HG03342 (cell line): ENCODE measurements around the gene SLC39A5.

Source experiments
- ATAC-seq: cut with Tn5 transposase; IDR thresholded peaks from one replicate; pipeline ENCODE4 v1.9.1; 2021; ENCODE audit warnings: mild to moderate bottlenecking, moderate library complexity; ENCODE audit not compliant: unreplicated experiment

The SLC39A5 gene

DNA sequence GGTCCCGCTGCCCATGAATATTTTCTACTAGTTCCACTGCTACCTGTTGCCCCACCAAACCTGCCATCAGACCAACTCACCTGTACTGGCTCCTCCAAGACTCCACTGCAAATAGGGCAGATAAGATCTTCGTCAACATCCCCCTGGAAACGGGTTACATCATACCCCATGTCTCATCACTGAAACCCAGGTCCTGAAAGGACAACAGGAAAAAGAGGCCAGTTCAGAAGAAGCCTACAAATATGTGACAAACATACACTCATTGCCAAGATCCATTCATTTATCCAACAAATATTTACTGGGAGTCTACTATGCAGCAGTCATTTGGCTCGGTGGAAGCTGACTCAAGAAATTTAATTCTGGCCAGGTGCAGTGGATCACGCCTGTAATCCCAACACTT is 16.0 kb upstream of the SLC39A5 start:
- no peak for ATAC-seq

DNA sequence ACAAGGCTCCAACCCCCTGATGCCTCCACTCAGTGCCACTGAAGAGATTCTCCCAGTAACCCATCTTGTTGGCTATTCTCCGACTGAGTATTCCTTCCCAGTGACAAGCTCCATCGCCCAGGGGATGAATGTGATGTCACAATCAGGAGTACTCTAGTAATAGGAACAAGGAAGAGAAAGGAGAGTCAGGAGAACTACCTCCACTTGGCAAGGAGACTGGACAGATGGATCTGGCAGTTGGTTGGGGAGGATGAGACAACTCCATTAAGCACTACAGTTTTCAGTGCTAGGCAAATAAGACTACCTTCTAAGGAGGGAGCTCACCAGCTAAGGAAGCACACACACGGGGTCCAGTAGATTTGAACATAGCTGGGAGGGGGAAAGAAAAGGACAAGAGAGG is 13.4 kb upstream of the SLC39A5 start:
- ATAC-seq: no peak

DNA sequence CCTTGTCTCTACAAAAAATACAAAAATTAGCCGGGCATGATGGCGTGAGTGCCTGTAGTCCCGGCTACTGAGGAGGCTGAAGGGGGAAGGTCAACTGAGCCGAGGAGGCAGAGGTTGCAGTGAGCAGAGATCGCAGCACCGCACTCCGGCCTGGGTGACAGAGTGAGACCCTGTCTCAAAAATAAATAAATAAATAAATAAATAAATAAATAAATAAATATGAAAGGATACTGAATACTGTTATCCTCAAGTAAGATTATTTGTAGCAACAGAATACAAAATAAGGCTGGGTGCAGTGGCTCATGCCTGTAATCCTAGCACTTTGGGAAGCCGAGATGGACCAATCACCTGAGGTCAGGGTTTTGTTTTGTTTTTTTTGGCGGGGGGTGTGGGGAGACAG is 10.0 kb upstream of the SLC39A5 start:
- no peak for ATAC-seq

DNA sequence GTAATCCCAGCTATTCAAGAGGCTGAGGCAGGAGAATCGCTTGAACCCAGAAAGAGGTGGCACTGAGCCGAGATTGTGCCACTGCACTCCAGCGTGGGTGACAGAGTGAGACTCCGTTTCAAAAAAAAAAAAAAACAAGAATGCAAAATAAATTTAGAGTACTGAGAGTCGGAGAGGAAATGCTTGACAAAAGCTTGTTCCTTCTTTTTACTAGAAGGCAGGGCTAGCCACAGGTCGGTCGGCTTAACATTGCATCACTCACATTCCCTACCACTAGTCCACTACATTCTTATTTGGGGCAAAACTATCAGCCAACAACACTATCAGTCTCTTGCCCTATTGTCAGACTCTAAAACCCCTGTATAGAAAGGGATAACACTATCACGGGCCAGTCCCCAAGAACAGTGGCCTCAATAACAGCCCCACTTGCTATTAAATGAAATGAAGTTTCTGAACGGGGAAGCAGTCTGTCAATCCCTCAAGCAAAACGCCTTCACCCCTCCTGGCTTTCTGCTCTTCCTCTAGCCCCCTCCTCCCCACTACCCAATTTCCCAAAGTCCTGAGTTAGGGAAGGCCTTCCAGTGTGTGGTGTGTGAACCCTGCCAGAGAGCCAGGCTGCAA is 9.1 kb upstream of the SLC39A5 start:
- ATAC-seq: no peak

DNA sequence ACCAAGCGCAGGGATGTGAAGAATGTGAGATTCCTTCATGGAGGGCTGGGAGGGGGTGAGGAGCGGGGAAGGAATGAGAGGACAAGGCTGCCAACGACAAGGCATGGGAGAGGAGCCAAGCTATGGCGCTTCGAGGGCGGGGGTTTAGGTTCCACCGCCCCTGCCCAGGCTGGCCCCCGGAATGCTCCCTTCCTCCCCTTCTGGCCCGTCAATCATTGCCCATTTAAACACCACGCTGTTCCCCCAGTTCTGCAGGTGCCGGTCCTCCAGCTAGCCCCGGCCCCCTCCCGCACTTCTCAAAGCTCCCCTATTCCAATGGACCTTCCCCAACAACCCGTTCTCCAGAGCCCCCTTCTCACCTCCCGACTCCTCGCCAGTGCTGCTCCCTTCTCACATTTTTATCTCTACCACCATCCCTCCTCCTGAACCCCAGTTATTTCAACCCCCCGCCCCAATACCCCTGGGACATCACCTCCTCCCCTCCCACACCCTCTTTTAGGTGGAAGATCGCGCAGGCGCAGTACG is 8.6 kb upstream of the SLC39A5 start:
- ATAC-seq: peak; percentile 27

DNA sequence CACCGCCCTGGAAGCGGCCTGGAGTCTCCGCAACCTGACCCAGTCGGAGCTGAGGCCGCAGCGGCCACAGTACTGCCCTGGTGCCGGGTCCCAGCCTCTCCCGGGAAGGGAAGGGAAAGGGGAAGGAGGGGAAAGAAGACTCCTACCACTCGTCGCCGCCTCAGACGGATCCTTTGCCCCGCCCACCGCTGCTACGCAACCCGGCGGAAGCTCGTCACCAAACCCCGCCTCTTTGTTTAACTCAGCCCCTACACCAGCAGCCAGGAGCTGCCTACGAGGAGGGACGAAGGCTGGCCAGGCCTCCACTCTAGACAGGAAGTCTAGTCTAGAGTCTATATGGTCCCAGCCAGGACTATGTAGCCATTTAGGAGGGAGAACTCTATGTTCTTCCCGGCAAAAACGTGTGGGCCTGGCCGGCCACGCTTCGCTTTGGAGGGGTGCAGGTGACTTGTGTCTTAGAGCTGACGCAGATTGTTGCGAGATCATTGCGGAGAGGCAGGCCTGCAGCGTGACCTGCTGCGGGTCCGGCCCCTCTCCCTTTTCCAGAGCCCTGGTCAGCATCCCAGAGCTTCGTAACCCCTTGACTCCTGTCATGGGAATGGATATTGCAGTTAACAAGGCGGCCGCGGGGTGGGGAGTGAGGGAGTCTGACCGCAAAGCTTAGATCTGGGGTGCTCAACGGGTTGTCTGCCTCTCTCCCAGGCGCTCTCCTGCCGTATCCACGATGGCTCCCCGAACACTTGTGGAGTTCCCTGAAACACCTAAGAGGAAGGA is 7.9 kb upstream of the SLC39A5 start, which contains the start of gene RNF41:
TSS of gene RNF41 (minus strand) at position 166 of the 774 bp plus-strand sequence. CDS start 7,875 bp downstream, outside the sequence.
- ATAC-seq: peak; percentile 80

DNA sequence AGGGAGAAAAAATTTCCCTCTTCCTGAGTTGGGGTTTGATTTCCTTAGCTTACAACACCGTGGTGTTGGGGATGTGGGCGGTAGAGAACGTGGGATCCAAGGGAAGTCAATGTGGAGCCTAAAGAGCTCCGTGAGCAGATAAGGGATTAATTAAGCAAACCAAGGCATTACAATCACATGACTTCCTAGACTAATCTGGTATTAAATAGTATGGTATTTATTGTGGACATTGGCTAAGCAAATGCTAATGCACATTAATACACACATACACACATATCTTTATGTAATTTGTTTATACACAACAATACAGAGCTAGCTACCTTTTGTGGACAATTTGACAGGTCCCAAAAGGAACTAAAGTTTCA is 7.3 kb upstream of the SLC39A5 start:
- no peak for ATAC-seq

DNA sequence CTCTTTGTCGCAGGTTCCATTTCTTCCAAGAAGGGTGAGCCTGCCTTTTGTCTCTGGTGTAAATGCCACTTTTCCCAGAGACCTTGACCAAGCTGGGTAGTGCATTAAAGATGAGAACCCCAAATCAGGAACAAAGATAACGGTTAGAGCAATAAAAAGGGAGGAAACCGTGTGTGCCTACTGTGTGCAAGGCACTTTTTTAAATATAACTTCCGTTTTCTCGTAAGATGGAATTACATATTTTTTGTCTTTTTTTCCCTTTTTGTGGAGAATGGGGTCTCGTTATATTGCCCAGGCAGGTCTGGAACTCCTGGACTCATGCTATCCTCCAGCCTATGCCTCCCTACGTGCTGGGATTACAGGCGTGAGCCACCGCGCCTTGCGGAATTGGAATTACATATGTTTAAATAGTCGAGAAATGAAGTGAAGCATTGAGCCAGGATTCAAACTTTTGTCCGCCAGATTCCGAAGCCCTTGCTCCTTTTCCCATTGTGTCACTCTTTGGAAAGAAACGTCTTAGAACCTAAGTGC is 6.2 kb upstream of the SLC39A5 start:
- ATAC-seq: no peak

DNA sequence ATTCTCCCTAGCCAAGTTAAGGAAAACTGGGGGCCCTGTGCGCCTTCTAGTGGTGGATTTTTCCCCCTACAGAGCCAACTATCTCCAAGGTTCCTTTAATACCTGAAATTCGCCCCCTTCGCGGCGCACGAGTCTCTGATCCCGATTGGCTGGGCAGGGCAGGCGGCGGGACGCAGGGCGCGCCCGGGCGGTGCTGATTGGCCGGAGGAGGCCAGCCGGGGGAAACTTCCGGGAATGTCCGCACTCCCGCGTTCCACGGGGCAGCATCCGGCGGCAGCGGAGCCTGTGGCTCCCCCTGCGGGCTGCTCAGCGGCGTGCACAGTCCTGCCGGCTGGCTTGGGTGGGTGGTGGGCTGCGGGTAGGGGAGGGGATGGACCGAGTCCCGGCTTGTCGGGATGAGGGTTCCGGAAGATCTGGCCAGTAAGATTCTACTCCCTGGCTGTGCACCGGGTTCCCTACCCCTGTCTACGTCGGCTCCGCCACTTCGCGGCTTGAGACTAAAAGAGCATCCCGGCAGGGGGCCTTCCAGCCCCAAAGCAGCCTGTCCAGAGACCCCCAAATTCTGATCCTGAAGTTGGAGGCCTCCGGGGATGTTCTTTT is 5.6 kb upstream of the SLC39A5 start, which contains the start of gene NABP2:
TSS of gene NABP2 (plus strand) at position 241 of the 600 bp plus-strand sequence. CDS start 515 bp downstream, outside the sequence.
- peak; percentile 74 for ATAC-seq

DNA sequence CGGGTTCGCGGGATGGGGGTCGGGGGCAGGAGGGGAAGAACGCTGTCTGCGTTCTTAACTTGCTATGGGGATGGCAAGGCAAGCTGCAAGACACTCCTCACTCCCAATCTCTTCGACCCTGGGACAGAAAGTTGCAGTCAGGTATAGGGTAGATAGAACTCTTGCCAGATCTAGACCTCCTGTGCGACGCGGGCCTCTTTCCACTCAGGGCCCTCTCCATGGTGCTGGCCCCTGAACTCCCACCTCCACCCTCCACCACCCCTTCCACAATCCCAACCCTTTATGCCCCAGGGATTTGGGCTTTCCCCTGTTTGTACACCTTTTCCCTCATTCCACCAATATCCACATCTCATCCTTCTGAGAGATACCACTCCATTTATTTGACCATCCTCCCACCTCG is 4.9 kb upstream of the SLC39A5 start:
- no peak for ATAC-seq

DNA sequence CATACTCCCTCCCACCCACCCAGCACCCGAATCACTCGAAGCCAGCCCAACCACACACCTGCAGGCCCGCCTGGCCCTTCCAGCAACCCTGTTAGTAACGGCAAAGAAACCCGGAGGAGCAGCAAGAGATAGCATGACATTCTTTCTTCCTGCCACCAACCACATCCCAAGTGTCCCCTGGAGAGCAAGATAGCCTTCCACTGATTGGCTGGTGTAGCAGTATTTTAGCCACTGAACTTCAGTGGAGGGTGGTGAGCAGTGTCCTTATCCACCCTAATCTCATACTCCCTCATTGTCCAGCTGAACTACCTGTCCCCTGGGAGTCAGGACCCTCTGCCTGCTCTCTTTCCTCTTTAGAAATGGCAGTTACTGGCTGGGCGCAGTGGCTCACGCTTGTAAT is 769 bp upstream of the SLC39A5 start:
- ATAC-seq: no peak

DNA sequence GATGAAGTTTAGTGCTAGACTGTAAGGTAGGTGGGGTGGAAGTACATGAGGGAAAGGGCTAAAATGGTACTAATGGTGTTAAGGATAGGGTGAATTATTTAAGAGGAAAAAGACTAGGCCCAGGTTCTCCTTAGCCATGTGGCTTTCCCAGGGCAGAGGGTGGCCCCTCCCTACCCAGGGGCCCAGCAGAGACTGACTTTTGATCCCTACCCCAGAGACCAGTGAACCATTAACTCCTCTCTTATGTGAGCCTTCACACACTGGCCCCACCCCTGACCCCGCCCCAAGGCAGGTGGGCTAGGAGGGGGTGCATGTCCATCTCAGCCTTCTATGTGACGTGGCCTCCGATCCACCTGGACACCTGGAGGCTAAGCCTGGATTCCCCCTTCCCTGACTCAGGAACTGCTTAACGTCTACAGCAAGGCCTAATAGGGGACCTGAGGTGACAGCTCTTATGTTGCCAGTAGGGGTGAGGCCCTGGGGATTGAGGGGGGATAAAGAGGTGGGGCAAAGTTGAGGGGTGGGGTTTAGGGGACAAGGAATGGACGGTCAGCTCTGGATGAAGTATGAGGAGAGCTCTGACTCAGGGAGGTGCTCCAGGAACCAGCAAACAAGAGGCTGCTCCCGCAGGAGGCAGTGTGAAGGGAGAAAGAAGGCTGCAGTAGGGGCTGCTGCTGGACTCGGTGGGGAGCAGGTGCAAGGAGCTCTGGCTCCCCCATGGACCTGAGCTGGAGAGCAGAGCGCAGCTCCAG is 757 bp downstream of the SLC39A5 start:
- ATAC-seq: no peak

DNA sequence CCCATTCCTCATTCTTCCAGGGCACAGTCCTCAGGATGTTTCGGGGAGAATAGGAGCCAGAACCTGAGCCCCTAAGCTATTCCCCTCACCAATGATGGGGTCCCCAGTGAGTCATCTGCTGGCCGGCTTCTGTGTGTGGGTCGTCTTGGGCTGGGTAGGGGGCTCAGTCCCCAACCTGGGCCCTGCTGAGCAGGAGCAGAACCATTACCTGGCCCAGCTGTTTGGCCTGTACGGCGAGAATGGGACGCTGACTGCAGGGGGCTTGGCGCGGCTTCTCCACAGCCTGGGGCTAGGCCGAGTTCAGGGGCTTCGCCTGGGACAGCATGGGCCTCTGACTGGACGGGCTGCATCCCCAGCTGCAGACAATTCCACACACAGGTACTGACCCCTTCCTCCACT is 1.3 kb downstream of the SLC39A5 start:
- ATAC-seq: no peak

DNA sequence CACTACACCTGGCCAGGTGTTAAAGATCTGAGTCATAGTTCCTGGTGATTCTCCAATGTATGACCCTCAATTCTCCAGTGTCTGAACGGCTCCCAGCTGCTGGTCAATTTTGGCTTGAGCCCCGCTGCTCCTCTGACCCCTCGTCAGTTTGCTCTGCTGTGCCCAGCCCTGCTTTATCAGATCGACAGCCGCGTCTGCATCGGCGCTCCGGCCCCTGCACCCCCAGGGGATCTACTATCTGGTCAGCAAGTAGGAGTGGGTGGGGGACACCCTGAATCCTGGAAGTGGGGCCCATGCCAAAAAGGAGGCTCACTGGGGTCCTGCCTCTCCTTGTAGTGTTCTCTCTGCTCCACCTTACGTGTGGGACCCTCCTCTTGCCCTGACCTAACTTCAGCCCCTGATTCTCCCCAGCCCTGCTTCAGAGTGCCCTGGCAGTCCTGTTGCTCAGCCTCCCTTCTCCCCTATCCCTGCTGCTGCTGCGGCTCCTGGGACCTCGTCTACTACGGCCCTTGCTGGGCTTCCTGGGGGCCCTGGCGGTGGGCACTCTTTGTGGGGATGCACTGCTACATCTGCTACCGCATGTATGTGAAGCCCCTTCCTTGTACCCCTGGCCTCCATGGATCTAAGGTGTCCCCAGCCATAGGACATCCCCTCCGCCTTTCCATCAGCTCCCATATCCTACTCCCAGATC is 5.0 kb downstream of the SLC39A5 start:
- ATAC-seq: no peak

DNA sequence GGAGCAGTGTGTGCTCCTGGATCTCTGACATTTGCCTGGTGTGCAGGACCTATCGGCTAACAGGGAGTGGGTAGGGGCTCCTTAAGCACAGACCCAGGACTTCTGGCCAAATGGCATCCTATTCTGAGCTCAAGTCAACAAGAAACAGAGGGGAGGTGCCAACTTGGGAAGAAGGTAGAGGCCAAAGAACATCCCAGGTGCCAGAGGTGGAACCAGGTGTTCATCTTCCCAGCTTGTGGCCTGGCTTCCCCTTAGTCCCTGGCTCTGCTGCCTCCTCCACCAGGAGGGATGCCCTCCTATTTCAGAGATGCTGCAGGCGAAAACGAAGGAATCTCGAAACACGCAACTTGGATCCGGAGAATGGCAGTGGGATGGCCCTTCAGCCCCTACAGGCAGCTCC is 6.2 kb downstream of the SLC39A5 start:
- no peak for ATAC-seq

DNA sequence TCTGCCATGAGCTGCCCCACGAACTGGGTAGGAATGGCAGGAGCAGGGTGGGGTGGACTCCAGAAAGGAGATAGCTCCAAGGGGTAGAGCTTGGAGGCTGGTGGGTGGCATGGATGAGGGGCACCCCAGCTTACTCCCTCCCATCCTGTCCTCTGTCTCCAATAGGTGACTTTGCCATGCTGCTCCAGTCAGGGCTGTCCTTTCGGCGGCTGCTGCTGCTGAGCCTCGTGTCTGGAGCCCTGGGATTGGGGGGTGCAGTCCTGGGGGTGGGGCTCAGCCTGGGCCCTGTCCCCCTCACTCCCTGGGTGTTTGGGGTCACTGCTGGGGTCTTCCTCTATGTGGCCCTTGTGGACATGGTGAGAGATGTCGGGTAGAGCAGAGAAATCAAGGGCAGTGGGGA is 7.1 kb downstream of the SLC39A5 start:
- no peak for ATAC-seq

DNA sequence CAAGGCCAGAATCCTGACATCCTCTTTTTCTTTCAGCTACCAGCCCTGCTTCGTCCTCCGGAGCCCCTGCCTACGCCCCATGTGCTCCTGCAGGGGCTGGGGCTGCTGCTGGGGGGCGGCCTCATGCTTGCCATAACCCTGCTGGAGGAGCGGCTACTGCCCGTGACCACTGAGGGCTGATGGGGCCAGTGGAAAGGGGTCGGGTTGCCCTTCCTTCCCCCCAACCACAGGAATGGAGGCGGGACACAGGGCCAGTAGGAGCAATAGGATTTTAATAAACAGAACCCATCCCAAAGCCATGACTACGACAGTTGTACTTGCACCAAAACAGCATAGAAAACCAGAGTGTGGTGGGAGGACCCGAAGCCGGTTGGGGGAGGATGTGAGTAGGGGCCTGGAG is 7.7 kb downstream of the SLC39A5 start:
- ATAC-seq: no peak

DNA sequence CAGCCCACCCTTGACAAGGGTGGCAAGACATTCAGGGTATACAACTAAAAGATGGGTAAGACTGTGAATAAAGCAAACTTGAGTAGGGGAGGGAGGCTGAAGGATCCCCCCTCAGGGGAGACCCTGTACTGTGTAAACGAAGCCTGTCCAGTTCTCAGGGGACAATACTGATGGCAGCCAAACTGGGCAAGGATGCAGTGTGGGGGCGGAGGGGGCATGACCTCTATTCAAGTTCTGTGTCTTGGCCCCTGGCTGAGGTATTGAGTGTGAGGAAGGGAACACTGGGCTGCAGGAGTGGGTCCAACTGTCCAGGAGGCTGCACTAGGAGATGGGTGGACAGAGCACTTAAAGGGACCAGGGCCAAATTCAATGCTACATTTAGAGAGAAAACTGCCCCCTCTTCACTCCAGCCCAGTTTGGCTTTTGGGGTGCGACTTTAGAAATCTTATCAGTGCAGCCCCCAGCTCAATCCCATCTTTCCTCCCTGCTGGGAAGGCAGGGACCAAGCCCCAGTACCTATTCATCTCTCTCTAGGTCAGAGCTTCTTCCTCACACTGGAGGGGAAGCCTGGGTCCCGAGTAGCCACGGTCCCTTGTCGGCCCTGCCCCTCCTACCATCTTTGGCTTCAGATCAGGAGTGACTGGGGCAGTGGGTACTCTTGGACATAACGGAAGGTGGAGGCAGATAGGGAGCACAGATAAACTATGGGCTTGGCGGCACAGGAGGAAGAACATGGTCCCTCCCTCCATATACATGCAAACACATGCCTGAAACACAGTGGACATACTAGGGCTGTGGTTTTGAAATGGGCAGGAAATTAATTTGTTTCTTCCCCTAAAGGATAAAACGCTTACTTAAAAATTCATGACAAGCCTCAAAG is 11.8 kb downstream of the SLC39A5 start:
- ATAC-seq: no peak

DNA sequence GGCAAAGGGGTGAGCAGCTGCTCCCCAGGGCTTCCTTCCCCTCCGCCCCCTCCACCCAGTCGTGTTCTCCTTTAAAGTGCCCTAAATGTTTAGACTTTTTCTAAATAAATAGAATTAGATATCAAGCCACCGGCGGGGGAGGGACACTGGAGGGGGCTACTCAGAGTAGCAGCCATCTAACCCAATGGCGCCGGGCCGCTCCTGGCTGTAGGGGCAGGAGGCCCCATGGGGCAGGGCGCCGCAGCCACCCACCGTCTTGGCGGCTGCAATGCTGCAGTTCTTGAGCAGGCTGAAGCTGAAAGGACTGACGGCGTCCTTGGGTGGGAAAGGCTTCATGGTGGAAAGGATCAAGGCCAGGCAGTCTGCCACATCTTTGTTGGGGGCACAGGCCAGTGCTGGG is 13.1 kb downstream of the SLC39A5 start:
- no peak for ATAC-seq
